Kasumi-1 (cell line): ENCODE measurements around the gene DPP6.
"Not testable (repeated sequence)": the region's sequence is repeated elsewhere in the genome, so short reads cannot be mapped to it uniquely, and the experiment has no call there.

Experiments used
- DNase-seq, 2 experiments: peaks; one replicate each; lab custom pipeline; 2025; lab: John Stamatoyannopoulos, UW

The DPP6 gene

DNA sequence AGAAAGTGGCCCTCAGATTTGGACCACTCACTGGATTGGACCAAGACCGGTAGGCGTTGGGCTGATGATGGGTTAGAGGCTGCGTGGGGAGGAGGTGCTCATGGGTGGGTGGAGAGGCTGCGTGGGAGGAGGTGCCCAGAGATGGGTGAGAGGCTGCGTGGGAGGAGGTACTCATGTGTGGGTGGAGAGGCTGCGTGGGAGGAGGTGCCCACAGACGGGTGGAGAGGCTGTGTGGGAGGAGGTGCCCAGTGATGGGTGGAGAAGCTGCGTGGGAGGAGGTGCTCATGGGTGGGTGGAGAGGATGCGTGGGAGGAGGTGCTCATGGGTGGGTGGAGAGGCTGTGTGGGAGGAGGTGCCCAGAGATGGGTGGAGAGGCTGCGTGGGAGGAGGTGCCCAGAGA is 604.4 kb downstream of the DPP6 start:
- DNase-seq, result no peak

- DNase-seq, result no peak
Measured at GRCh38 chr7:154666768-154667167, 614.6 kb downstream of the DPP6 start.

- DNase-seq, result no peak
Measured at GRCh38 chr7:154672659-154673415, 620.6 kb downstream of the DPP6 start.

- DNase-seq, result no peak
Measured at GRCh38 chr7:154674191-154674590, 622.0 kb downstream of the DPP6 start.

DNA sequence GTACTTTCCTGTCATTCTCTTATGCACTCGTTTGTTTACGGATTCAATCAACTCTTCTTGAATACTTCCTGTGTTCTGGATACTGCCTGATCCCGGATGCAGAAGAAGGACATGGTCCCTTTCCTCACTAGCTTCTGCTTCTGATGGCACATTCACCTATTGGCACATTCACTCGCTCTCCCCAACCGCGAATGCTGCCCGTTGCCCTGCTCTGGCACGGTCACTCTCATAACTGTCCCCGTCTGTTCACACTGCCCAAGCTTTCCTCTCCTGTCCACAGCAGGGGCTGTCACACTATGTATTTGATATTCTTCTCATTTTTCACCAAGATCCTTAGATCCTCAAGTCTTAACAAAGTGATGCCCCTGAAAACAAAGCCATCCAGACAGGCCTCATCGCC is 623.4 kb downstream of the DPP6 start:
- DNase-seq, result no peak

- not testable (repeated sequence) for DNase-seq
Measured at GRCh38 chr7:154676033-154676421, 623.8 kb downstream of the DPP6 start.

DNA sequence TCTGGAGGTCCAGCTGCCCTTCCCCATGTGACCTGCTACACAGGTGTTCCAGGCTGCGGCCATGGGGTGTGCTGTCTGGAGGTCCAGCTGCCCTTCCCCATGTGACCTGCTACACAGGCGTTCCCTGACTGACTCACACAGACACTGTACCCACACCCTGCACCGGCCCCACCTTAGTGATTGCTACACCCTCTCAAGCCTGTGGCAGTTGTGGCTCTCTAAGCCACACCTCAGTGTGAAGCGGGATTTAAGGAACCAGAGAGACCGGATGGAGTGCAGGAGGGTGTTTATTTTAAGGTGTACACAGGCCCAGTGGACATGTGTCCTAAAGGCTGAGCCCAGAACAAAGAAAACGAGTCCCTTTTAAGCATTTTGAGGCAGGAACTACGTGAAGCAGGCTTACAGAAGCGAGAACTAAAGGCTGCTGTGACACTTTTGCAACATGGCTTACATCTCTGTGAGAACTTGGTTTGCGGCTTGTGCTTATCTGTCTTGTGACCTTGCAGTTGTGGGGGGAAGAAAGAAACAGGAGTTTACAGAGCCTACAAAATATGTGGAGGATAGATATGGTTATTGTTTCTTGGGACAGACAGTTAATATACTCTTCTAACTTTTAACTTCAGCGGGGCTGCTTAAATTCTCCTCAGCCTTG is 624.4 kb downstream of the DPP6 start:
- no peak for DNase-seq

- DNase-seq, result no peak
Measured at GRCh38 chr7:154677454-154677853, 625.3 kb downstream of the DPP6 start.

DNA sequence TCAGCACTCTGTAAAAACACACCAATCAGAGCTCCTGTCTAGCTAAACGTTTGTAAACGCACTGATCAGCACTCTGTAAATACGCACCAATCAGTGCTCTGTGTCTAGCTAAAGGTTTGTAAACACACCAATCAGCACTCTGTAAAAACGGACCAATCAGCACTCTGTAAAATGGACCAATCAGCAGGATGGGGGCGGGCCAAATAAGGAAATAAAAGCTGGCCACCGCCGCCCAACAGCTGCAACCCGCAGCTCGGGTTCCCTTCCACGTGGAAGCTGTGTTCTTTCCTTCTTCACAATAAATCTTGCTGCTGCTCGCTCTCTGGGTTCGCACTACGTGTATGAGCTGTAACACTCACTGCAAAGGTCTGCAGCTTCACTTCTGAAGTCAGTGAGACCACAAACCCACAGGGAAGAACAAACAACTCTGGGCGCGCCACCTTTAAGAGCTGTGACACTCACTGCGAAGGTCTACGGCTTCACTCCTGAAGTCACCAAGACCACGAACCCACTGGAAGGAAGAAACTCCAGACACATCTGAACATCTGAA is 625.9 kb downstream of the DPP6 start:
- not testable (repeated sequence) for DNase-seq

GRCh38 chr7:154679379-154680053 is 627.3 kb downstream of the DPP6 start:
- DNase-seq, result no peak

- no peak for DNase-seq
Measured at GRCh38 chr7:154680894-154681659, 628.9 kb downstream of the DPP6 start.

DNA sequence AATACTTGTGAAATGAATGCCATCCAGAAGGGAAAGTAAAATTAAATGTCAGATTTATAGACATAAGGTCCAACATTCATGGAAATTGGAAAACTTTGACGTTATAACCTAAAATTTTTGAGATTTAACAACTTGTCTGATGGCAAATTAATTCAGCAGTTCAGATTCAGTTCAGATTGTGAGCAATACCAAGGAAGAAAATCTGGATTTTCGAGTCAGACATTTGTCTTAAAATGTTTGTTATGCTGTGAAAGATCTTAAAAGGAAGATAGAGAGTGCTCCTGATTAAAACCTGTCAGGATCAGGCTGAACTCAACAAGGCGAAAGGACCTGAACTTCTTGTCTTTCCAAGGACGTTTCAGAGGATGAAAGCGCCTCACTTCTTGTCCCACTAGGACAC is 629.8 kb downstream of the DPP6 start:
- DNase-seq, result no peak

DNA sequence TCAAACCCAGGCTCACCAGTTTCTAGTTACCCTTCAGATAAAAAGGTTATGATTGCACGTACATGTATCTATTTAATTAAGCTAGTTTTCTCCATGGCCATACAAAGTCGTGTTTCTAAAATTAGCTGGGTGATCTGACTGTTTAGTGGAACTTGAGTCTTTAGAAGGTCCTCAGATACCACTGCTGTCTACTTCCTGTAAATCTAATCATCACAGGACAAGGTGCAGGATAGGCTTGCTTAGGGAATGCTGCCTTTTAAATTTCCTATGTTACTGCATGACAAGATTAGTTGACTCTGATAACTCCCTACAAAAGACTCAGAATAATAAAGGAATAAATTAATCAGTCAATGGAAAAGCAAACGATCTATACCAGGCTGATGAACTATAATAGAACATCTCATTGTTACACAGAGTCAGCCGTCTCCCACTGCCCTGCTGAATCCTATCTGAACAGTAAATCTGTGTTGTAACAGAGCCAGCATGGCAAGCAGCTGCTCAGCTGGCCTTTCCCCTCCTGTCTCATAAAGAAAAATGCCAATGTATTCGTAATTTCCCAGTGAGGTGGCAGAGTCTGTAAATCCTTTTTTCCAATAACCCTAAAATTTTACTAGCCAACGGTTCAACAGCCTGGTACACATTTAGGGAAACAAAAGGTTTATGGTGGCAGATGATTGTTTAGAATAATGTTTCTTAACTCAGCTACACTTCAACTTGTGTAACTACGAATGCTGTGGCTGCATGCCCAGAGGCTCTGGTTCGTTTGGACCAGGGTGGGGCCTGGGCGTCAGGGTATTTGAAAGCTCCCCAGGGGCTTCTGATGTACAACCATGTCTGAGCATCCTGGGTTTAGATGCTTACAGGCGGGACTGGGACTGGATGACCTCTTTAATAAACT is 632.7 kb downstream of the DPP6 start:
- DNase-seq, result no peak

DNA sequence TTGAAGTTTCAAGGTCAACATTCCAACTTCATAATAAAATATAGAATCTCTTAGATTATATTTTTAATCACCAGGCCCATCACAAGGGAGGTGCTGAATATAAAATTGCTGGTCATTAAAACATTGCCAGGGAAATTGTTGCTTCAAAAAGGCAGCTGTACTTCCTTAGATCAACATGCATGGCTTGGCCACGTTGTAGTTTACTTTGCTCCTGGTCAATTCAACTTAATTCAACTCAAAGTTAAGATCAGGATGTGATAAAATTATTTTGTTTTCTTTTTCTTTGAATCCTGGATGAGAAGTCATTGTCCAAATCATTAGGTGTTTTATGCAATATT is 633.3 kb downstream of the DPP6 start:
- no peak for DNase-seq

DNA sequence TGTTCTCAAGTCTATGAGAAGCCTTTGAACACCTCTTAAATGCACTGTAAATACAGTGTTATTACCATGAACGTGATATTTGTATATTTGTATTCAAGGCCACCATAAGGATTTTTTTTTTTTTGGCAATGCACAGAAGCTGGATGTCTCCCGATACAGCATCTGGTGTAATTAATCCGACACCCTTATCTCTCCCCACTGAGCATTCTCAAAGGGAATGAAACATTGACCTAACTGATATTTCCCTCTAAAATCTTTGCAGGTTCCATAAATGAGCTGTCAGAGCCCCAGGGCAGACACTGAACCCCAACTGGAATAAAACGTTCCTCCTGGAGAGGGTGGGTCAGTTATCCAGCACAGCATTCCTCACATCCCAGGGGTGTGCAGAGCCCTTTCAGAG is 634.1 kb downstream of the DPP6 start:
- DNase-seq, result no peak

- DNase-seq, result no peak
Measured at GRCh38 chr7:154688952-154689351, 636.8 kb downstream of the DPP6 start.

DNA sequence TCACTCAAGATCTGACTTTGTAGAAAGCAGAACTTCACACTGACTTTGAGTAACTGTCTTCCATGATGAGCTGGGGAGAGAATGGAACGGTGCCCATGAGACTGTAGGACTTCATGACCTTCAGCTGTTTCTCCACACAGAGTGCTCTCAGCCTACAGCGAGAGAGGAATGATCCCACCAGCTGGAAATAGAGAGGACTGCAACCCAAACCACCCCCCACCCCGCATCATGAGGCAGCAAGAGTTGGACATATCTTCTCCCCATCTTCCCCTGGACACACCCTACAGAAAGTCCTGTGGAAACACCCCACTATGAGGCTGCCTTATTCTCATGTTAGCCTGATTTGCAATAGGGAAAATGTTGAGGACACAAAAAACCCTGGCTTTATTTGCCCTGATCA is 638.2 kb downstream of the DPP6 start:
- no peak for DNase-seq

DNA sequence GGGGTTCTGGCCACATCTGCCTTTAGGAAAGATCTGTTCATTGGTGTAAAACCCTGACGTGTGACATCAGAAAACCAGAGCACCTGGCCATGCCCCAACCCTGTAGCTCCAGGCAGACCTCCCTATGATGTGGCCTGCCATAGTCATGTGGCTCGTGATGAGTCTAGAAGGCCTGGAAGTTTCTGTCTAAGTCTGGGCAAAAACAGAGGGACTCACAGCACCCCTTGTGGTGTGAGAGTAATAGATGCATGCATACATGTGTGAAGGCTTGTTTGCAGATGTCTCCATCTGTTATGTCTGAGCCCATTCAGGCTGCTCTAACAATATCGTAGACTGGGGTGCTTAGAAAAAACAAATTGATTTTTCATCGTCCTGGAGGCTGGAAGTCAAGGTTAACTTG is 641.5 kb downstream of the DPP6 start:
- DNase-seq, result no peak

DNA sequence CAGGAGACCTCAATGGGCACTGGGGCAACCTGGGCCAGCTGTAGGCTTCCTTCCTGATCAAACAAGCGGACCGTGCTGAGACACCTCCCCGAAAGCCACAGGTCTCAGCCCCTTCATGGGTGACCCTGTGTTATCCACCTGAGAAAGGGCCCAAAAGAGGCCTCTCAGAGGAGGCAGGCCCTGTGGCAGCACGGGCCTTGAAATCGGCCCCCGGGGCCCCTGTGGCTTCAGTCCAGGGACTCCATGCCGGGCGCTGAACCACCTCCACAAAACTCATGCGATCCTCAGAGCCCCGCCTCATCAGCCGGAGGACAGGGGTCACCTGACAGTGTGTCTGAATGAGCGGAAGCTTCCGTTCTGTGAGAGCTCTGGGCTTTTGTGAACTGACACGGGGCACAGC is 643.6 kb downstream of the DPP6 start:
- DNase-seq, result no peak

GRCh38 chr7:154696556-154696955 is 644.4 kb downstream of the DPP6 start:
- no peak for DNase-seq

DNA sequence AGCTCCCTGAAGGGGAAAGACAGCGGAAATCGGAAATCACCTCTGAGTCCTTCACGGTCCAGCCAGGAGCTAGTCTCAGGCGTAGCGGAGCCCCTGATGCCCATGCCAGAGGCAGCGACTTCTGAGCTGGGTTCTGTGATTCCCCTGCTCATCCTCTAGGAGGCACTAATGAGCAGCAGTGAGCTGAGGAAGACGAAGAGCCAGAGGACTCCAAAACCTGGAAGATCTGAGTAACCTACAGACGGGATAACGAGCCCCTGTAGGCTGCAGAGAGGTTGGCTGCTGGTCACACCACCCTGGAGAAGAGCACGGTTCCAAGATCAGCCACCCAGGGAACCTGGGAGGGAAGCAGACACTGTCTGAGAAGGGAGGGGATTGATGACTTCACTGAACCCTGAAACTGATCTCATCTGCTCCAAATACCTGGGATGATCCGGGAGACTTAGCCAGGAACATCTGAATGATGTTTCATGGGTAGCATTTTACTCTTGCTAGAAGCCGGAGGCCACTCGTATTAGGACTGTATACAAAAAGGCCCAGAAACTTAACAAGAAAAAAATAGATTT is 646.6 kb downstream of the DPP6 start:
- DNase-seq, result no peak
